Large intestine (tissue), 3 donors: ENCODE measurements around the gene PABPC1L. TPM values are rescaled to one million over a fixed set of nuclear protein-coding genes. Genes with fewer than 3 reads are reported as not detected.

ENCODE experiments used
- DNase-seq, 2 donors: peaks; one replicate each; pipeline versions ENCODE4 v3.0.0 to v3.0.0-alpha.2; 2013
- H3K27ac ChIP-seq: one replicate; pipeline ENCODE4 v1.5.1; 2013; ENCODE audit warnings: low read length
- H3K27me3 ChIP-seq: 2 replicates; pipeline ENCODE4 v1.6.1; 2013; ENCODE audit warnings: low read length; ENCODE audit not compliant: control insufficient read depth, insufficient read depth
- H3K36me3 ChIP-seq: 2 replicates; pipeline ENCODE4 v1.6.1; 2013; ENCODE audit warnings: low read length; ENCODE audit not compliant: control insufficient read depth, insufficient read depth
- H3K4me1 ChIP-seq: one replicate; pipeline ENCODE4 v1.6.1; 2013; ENCODE audit warnings: low read length; ENCODE audit not compliant: control insufficient read depth, insufficient read depth
- H3K4me3 ChIP-seq: one replicate; pipeline ENCODE4 v1.5.1; 2013; ENCODE audit warnings: low read length
- H3K9me3 ChIP-seq: one replicate; pipeline ENCODE4 v1.6.1; 2013; ENCODE audit warnings: mild to moderate bottlenecking, low read depth, low read length, moderate library complexity; ENCODE audit not compliant: control insufficient read depth
- WGBS: methylation state at CpG from one replicate; pipeline ENCODE4 v1.1.5; 2013; ENCODE audit warnings: low lambda C conversion rate; ENCODE audit not compliant: insufficient coverage; 5-methylcytosine and 5-hydroxymethylcytosine counted together
- polyA plus RNA-seq: library from polyadenylated mRNA; unstranded; fragments of 120-200 nt; gene quantifications from one replicate; pipeline ENCODE4 v1.2.1, GENCODE V29; 2013

PABPC1L gene
- polyA plus RNA-seq, 1 donor: 27.4 TPM

DNA sequence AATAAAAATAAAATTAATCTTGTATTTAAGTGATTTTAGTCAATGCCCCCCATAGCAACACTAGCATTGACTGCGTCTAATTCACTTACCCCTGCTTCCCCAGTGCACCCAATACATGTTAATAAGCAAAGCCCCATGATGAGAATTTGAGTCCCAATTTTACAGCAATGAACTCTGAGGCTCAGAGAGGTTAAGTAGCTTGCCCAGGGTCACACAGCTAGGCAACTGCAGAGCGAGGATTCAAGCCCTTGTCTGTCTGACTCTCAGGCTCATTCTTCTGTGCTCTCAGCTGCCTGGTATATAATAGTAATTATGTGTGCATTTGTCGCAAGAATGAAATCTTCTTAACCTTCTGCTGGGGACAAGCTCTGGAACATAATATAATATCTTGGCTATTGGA lies 8.5 kb downstream of the PABPC1L start:
- Histone ChIP-seq H3K27me3 (no peaks in the 10 kb centered on the region), H3K36me3 (peaks cover 7% of the 10 kb centered on the region), H3K27ac (no peak overlapping the region), H3K4me3 (no peak overlapping the region), H3K4me1 (no peaks in the 10 kb centered on the region), H3K9me3 (no peaks in the 10 kb centered on the region)
- DNase-seq: no peak
- 100% methylated on average over 1 of the region's 3 CpGs for WGBS

DNA sequence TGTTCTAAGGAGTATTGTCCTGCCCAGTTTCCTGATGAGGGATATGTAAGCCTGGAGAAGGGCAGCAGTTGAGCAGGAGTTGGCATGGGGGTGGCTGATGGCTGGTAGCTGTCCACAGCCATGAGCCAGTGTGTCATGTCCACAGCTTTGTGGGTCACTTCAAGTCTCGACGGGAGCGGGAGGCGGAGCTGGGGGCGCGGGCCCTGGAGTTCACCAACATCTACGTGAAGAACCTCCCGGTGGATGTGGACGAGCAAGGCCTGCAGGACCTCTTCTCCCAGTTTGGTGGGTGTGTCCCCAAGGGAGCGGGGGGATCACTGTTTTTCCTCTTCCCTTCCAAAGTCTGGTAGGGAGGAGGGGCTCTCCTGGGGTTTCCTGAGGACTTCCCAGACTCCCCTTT lies 8.9 kb downstream of the PABPC1L start:
- Histone ChIP-seq H3K36me3 (peaks cover 7% of the 10 kb centered on the region), H3K27ac (no peak overlapping the region), H3K27me3 (no peaks in the 10 kb centered on the region), H3K4me1 (no peaks in the 10 kb centered on the region), H3K4me3 (no peak overlapping the region), H3K9me3 (no peaks in the 10 kb centered on the region)
- no peak for DNase-seq
- no CpG with 5 or more reads among the region's 10 CpGs for WGBS

DNA sequence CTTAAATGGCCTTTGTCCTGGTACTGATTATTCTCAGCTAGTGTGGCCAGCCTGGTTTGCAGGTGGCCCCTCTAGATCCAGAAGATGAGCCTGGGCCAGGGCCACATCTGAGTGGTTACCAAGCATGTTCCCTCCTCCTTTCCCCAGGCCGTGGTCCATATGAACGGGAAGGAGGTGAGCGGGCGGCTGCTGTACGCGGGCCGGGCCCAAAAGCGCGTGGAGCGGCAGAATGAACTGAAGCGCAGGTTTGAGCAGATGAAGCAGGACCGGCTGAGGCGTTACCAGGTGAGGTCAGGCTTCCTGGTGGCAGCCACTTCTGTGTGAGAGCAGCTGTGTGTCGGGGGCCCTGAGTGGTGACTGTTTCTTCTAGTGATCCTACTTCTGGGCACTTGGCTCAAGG lies 11.6 kb downstream of the PABPC1L start:
- WGBS: no CpG with 5 or more reads among the region's 14 CpGs

DNA sequence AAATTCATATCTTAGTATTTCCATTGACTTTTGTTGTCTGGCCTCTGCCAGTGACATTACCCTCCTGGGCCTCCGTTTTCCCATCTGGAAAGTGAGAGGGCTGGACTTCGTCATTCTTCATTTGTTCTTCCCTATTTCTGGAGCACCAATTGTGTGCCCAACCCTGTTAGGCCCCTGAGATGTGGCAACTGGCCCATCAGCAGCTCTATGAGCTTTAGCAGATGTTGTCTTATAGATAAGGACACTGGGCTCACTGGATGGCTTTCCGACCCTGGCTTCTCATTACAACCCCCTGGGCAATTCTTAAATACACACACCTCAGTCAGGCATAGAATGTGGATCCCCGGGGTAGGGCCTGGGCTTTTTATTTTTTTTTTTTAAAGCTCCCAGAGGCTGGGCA lies 14.7 kb downstream of the PABPC1L start:
- H3K4me1 ChIP-seq: no peaks in the 10 kb centered on the region
- H3K27ac ChIP-seq: no peak overlapping the region
- H3K27me3 ChIP-seq: no peaks in the 10 kb centered on the region
- peaks cover 4% of the 10 kb centered on the region for H3K36me3 ChIP-seq
- no peak for DNase-seq
- WGBS: no CpG with 5 or more reads among the region's 4 CpGs
- no peaks in the 10 kb centered on the region for H3K9me3 ChIP-seq
- no peak overlapping the region for H3K4me3 ChIP-seq

More for the DNA sequence above, 11.6 kb downstream of the PABPC1L start:
- no peak for DNase-seq
- H3K36me3 ChIP-seq: peaks cover 7% of the 10 kb centered on the region
- no peak overlapping the region for H3K4me3 ChIP-seq
- H3K9me3 ChIP-seq: no peaks in the 10 kb centered on the region
- no peaks in the 10 kb centered on the region for H3K27me3 ChIP-seq
- no peak overlapping the region for H3K27ac ChIP-seq
- H3K4me1 ChIP-seq: no peaks in the 10 kb centered on the region

DNA sequence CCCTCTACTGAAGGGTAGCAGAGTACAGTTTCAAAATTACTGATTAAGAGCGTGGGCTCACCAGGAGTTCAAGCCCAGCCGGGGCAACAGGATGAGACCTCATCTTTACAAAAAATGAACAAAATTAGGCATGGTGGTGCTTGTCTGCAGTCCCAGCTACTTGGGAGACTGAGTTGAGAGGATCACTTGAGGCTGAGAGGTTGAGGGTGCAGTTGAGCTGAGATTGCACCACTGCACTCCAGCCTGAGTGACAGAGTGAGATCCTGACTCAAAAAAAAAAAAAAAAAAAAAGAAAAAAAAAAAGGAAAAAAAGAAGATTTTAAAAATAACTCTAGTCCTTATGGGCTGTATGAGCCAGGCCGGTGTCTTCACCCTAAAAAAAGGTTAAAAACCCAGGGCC lies 18.7 kb downstream of the PABPC1L start:
- H3K36me3 ChIP-seq: peaks cover 5% of the 10 kb centered on the region
- H3K4me1 ChIP-seq: no peaks in the 10 kb centered on the region
- no peaks in the 10 kb centered on the region for H3K9me3 ChIP-seq
- H3K4me3 ChIP-seq: no peak overlapping the region
- no CpG with 5 or more reads among the region's 3 CpGs for WGBS
- DNase-seq: no peak
- H3K27me3 ChIP-seq: no peaks in the 10 kb centered on the region
- no peak overlapping the region for H3K27ac ChIP-seq

DNA sequence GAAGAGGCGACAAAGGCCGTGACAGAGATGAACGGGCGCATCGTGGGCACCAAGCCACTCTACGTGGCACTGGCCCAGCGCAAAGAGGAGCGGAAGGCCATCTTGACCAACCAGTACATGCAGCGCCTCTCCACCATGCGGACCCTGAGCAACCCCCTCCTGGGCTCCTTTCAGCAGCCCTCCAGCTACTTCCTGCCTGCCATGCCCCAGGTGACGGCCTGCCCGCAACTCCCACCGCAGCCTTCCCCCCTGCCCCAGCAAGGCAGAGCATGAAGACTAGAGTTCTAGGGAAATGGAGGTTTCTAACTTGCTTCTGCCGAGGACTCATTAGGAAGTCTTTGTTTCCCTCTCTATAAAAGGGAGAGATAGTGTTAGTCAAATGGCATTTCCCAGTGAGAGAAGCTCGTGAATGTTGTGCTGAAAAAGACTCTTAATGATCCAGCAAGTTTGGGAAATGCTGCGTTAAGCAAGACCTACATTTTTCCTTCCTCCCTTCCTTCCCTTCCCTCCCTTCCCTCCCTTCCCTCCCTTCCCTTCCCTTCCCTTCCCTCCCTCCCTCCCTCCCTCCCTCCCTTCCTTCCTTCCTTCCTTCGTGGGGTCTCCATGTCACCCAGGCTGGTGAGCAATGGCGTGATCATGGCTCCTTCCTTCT lies 20.8 kb downstream of the PABPC1L start:
- no peaks in the 10 kb centered on the region for H3K9me3 ChIP-seq
- H3K4me3 ChIP-seq: no peak overlapping the region
- no peak for DNase-seq
- H3K27me3 ChIP-seq: no peaks in the 10 kb centered on the region
- no CpG with 5 or more reads among the region's 18 CpGs for WGBS
- no peaks in the 10 kb centered on the region for H3K4me1 ChIP-seq
- peaks cover 8% of the 10 kb centered on the region for H3K36me3 ChIP-seq
- no peak overlapping the region for H3K27ac ChIP-seq

DNA sequence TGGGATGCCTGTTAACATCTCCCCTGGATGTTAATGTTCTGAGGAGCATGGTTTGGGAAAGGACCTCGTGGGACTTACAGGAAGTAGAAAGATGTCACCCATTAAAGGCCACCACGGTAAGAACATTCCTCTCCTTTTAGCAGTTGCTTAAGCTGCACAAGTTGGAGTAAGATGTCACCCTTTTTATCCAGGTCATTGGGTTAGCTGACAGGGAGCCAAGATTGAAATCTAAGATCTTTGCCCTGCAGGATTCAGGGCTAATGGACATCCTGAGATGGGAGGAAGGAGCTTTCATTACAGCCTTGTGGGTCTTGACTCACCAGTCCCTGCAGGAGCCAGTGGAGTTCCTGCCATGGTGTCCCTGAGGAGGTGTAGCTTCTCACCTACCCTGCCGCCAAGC lies 22.1 kb downstream of the PABPC1L start:
- DNase-seq: no peak
- no peaks in the 10 kb centered on the region for H3K9me3 ChIP-seq
- no peaks in the 10 kb centered on the region for H3K4me1 ChIP-seq
- no peak overlapping the region for H3K4me3 ChIP-seq
- H3K27ac ChIP-seq: no peak overlapping the region
- WGBS: no CpG with 5 or more reads among the region's 3 CpGs
- peaks cover 12% of the 10 kb centered on the region for H3K36me3 ChIP-seq
- H3K27me3 ChIP-seq: no peaks in the 10 kb centered on the region

DNA sequence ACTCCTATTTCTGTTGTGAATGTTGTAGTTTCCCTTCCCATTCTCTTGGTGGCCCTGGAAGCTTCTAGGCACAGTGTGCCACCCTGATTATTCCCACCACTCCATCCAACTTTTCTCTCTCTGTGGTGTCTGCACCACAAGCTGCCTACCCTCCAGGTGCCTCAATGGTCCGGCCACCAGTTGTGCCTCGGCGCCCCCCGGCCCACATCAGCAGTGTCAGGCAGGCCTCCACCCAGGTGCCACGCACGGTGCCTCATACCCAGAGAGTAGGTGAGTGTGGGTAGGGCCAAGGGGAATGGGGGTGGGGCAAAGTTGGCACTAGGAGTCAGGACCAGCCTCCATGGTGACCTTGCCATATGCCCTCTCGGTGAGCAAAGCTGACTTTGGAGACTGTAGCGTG lies 23.1 kb downstream of the PABPC1L start:
- no peak overlapping the region for H3K4me3 ChIP-seq
- H3K9me3 ChIP-seq: no peaks in the 10 kb centered on the region
- H3K4me1 ChIP-seq: no peaks in the 10 kb centered on the region
- no peak for DNase-seq
- no CpG with 5 or more reads among the region's 8 CpGs for WGBS
- H3K27me3 ChIP-seq: no peaks in the 10 kb centered on the region
- H3K27ac ChIP-seq: no peak overlapping the region
- H3K36me3 ChIP-seq: peaks cover 15% of the 10 kb centered on the region

DNA sequence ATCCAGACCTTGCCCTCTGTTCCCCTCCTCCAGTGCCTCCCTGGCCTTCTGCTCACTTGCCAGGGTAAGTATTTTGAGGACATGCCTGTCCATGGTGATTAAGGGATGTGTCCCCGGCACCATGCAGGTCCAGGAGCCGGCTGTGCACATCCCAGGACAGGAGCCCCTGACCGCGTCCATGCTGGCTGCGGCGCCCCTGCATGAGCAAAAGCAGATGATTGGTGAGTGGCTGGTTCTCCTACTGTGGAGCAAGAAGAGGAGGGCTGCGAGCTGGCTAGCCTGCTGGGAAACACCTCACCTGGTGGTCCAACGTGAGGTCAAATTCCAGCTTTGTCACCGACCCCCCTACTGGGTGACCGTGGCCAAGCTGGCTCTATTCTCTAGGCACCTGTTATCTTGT lies 26.6 kb downstream of the PABPC1L start:
- Histone ChIP-seq H3K9me3 (no peaks in the 10 kb centered on the region), H3K4me1 (no peaks in the 10 kb centered on the region), H3K27ac (no peak overlapping the region), H3K4me3 (no peak overlapping the region), H3K27me3 (no peaks in the 10 kb centered on the region), H3K36me3 (peaks cover 26% of the 10 kb centered on the region)
- no CpG with 5 or more reads among the region's 10 CpGs for WGBS
- DNase-seq: no peak

DNA sequence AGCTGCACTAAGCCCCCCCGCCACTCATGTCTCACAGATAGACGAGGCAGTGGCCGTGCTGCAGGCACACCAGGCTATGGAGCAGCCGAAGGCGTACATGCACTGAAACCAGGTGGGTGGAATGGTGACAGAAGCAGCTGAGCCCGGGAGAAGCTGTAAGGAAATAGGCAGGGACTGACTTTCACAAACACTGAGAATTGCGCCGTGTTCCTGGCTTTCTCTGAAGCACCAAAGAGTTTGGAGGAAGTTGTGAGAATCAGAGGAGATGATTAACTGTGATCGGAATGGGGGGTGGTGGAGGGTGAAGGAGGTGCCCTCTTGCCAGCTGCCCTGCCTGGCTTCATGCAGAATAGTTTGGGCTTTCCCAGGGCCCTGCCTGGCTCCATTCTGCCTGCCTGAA lies 28.8 kb downstream of the PABPC1L start:
- H3K27me3 ChIP-seq: no peaks in the 10 kb centered on the region
- H3K4me3 ChIP-seq: no peak overlapping the region
- no peak for DNase-seq
- H3K27ac ChIP-seq: no peak overlapping the region
- 100% methylated on average over 4 of the region's 9 CpGs for WGBS
- H3K36me3 ChIP-seq: peaks cover 42% of the 10 kb centered on the region
- H3K4me1 ChIP-seq: no peaks in the 10 kb centered on the region
- no peaks in the 10 kb centered on the region for H3K9me3 ChIP-seq

DNA sequence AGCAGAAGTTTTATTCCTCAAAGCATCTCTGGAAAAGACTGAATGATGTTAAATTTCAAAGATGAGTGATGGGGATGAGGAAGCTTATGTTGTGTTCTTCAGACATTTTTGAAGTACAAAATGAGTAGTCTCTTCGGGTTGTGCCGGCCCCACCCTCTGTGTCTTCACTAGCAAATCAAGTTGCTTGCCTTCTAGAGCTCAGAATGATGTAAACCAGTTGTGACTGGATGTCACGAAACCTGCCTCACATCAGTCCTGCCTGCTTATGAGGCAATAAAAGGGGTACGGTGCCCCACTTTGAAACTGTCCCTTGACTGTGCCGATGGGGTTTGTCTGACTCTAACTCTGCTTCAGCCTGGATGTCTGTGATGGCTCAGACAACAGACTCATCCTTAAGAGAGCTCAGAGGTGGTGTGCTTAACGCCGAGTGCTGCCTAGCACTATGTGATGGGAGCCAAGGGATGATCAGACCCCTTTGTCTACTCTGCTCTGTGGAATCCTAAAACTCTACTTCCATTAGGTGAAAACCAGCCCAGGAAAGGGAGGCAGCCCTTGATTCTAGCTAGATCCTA lies 31.3 kb downstream of the PABPC1L start:
- DNase-seq: no peak
- WGBS: 80% methylated on average over 2 of the region's 7 CpGs
- no peak overlapping the region for H3K4me3 ChIP-seq
- no peaks in the 10 kb centered on the region for H3K9me3 ChIP-seq
- no peaks in the 10 kb centered on the region for H3K27me3 ChIP-seq
- no peak overlapping the region for H3K27ac ChIP-seq
- H3K36me3 ChIP-seq: peaks cover 50% of the 10 kb centered on the region
- no peaks in the 10 kb centered on the region for H3K4me1 ChIP-seq
